HepG2 (cell line): ENCODE results near the gene MBLAC1. TPM values are rescaled to one million over a fixed set of nuclear protein-coding genes. Genes with fewer than 3 reads are reported as not detected.

Experiments used
- ELF1 ChIP-seq: sonication (generic); formaldehyde crosslinking; IDR thresholded peaks from 2 replicates; pipeline ENCODE4 v1.4.0; 2020; ENCODE audit warnings: missing genetic modification reagents
- GABPA ChIP-seq, 2 experiments: IDR thresholded peaks; 2 replicates each; pipeline ENCODE4 v1.6.1; 2011 to 2016; ENCODE audit warnings: low read depth in 2 of 2, low read length in 1 of 2, missing biosample characterization in 1 of 2, missing genetic modification characterization in 1 of 2
- HDAC2 ChIP-seq: sonication (generic); formaldehyde crosslinking; IDR thresholded peaks from 2 replicates; pipeline ENCODE4 v1.4.0; 2020; ENCODE audit warnings: missing genetic modification reagents
- HDAC6 ChIP-seq: fragments of 200-600 bp; sonication (generic); IDR thresholded peaks from 2 replicates; pipeline ENCODE4 v1.7.0; 2017; ENCODE audit warnings: mild to moderate bottlenecking, antibody characterized with exemption, low read length, low read depth
- HOXA9 ChIP-seq: sonication (generic); formaldehyde crosslinking; IDR thresholded peaks from 2 replicates; pipeline ENCODE4 v1.8.1; 2022; ENCODE audit warnings: missing genetic modification reagents, mild to moderate bottlenecking, moderate library complexity, borderline replicate concordance
- IRX3 ChIP-seq: sonication (generic); formaldehyde crosslinking; IDR thresholded peaks from 2 replicates; pipeline ENCODE4 v1.8.1; 2023; ENCODE audit warnings: mild to moderate bottlenecking, low read depth, missing genetic modification reagents, borderline replicate concordance
- NCOA1 ChIP-seq: sonication (generic); formaldehyde crosslinking; IDR thresholded peaks from 2 replicates; pipeline ENCODE4 v1.9.0; 2021; ENCODE audit warnings: missing genetic modification reagents
- PPARG ChIP-seq: conservative IDR thresholded peaks from 2 replicates; pipeline ENCODE4 v1.6.1; 2016; ENCODE audit warnings: missing biosample characterization, missing genetic modification reagents
- SMAD1 ChIP-seq: sonication (generic); formaldehyde crosslinking; IDR thresholded peaks from 2 replicates; pipeline ENCODE4 v1.4.0; 2020; ENCODE audit warnings: missing genetic modification reagents, low read depth, mild to moderate bottlenecking, borderline replicate concordance
- SP140L ChIP-seq: sonication (generic); formaldehyde crosslinking; IDR thresholded peaks from 2 replicates; pipeline ENCODE4 v1.4.0; 2020; ENCODE audit warnings: missing genetic modification reagents, borderline replicate concordance
- TEAD3 ChIP-seq: optimal IDR thresholded peaks from 2 replicates; pipeline ENCODE3; 2016; ENCODE audit warnings: borderline replicate concordance
- ZNF143 ChIP-seq: sonication (generic); formaldehyde crosslinking; IDR thresholded peaks from 2 replicates; pipeline ENCODE4 v1.4.0; 2020; ENCODE audit warnings: missing genetic modification reagents
- ZNF17 ChIP-seq: sonication (generic); formaldehyde crosslinking; IDR thresholded peaks from 2 replicates; pipeline ENCODE4 v1.5.0; 2020; ENCODE audit warnings: mild to moderate bottlenecking, missing genetic modification reagents
- ZNF264 ChIP-seq: sonication (generic); formaldehyde crosslinking; IDR thresholded peaks from 2 replicates; pipeline ENCODE4 v1.4.0; 2020; ENCODE audit warnings: missing genetic modification reagents
- ZNF317 ChIP-seq: sonication (generic); formaldehyde crosslinking; IDR thresholded peaks from 2 replicates; pipeline ENCODE4 v1.5.0; 2020; ENCODE audit warnings: mild to moderate bottlenecking, missing genetic modification reagents
- ZNF430 ChIP-seq: sonication (generic); formaldehyde crosslinking; IDR thresholded peaks from 2 replicates; pipeline ENCODE4 v1.9.0; 2021; ENCODE audit warnings: mild to moderate bottlenecking, missing genetic modification reagents
- ZNF552 ChIP-seq: sonication (generic); formaldehyde crosslinking; IDR thresholded peaks from 2 replicates; pipeline ENCODE4 v1.9.0; 2022; ENCODE audit warnings: missing genetic modification reagents, mild to moderate bottlenecking, borderline replicate concordance
- ZNF572 ChIP-seq: sonication (generic); formaldehyde crosslinking; IDR thresholded peaks from 2 replicates; pipeline ENCODE4 v1.5.1; 2020; ENCODE audit warnings: mild to moderate bottlenecking, missing genetic modification reagents
- ZNF598 ChIP-seq: sonication (generic); formaldehyde crosslinking; IDR thresholded peaks from 2 replicates; pipeline ENCODE4 v1.5.1; 2020; ENCODE audit warnings: mild to moderate bottlenecking, missing genetic modification reagents, borderline replicate concordance
- ZNF616 ChIP-seq: sonication (generic); formaldehyde crosslinking; IDR thresholded peaks from 2 replicates; pipeline ENCODE4 v1.5.0; 2020; ENCODE audit warnings: low read depth, mild to moderate bottlenecking, missing genetic modification reagents
- ZNF878 ChIP-seq: sonication (generic); formaldehyde crosslinking; IDR thresholded peaks from 2 replicates; pipeline ENCODE4 v1.8.1; 2023; ENCODE audit warnings: mild to moderate bottlenecking, missing genetic modification reagents, moderate library complexity
- ZSCAN30 ChIP-seq: sonication (generic); formaldehyde crosslinking; IDR thresholded peaks from 2 replicates; pipeline ENCODE4 v1.5.0; 2020; ENCODE audit warnings: mild to moderate bottlenecking, missing genetic modification reagents
- polyA plus RNA-seq, 8 experiments: library from polyadenylated mRNA; depleted of rRNA in 3 of 8; stranded (reverse) in 7 of 8; unstranded in 1 of 8; fragments of >200 nt; fragmentation: Illumina TruSeq in 4 of 8; extraction: Trizol in 4 of 8; gene quantifications; 2 replicates each; pipeline versions ENCODE4 v1.2.1 to v1.2.3, GENCODE V29; 2011 to 2016; ENCODE audit warnings: low read depth in 4 of 8, missing spikeins in 1 of 8, mixed read lengths in 1 of 8; ENCODE audit not compliant: insufficient read depth in 1 of 8
- total RNA-seq, 5 experiments: library from RNA; depleted of rRNA; stranded (reverse); fragments of >200 nt; fragmentation: Illumina TruSeq; extraction: Trizol; gene quantifications; 2 replicates each; pipeline ENCODE4 v1.2.3, GENCODE V29; 2016; ENCODE audit warnings: low read depth in 1 of 5
- TF ChIP-seq, protein P1 (sequence below): IDR thresholded peaks from 2 replicates; pipeline ENCODE4 v1.6.1; 2016; ENCODE audit warnings: low read depth
- TF ChIP-seq, protein P2 (sequence below): sonication (generic); formaldehyde crosslinking; IDR thresholded peaks from 2 replicates; pipeline ENCODE4 v1.5.1; 2020; ENCODE audit warnings: mild to moderate bottlenecking, missing genetic modification reagents, moderate library complexity
- TF ChIP-seq, protein P3 (sequence below): sonication (generic); formaldehyde crosslinking; conservative IDR thresholded peaks from 2 replicates; pipeline ENCODE4 v1.4.0; 2020; ENCODE audit warnings: missing genetic modification reagents

Gene MBLAC1
- total and polyA plus RNA-seq, 2 of the 13 experiments (the other 11 are each of a cell fraction or from before 2014, with no cell fraction given): 0.79 to 2.1 TPM

DNA sequence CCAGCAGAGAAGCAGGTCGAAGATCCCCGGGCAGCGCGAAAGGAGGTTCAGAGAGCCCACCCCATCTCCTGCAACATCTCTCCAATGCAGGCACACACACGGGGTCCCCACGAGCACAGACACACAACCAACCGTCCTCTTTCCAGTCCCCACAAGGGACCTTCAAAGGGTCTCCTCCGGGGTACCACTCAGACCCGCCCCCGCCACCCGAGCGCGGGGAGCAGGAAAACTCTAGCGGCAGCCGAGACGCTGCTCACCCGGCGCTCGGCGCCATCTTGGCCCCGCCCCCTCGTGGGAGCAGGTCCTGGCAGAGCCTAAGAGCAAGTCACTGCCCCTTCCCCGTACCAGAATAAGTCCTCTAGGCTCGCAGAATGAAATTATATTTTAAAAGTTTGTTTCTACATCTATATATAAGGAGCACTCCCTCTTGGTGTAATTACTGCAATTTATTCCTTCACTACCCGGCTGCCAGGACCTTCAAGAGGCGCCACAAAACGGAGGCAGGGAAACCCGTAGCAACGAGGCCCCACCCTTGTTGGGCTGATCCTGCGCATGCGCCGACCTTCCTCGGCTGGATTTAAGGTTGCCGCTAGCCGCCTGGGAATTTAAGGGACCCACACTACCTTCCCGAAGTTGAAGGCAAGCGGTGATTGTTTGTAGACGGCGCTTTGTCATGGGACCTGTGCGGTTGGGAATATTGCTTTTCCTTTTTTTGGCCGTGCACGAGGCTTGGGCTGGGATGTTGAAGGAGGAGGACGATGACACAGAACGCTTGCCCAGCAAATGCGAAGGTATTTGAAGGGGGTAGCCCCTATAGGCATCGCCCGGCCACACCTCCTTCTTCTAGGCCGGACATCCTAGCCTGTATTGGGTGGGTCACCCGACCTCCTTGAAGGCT, 7.4 kb upstream of the MBLAC1 start, which contains the start of the genes CNPY4 and TAF6 (continued):
- TF ChIP-seq NCOA1 (CRISPR knock-in tag) (no peak), TEAD3 (CRISPR knock-in tag) (peak; percentile 51), ZNF17 (no peak), SMAD1 (no peak), ZNF598 (CRISPR knock-in tag) (no peak), PPARG (CRISPR knock-in tag) (no peak), HDAC6 (no peak), ZNF264 (peak; percentile 53; the same call in 1 of the 2 replicates), IRX3 (CRISPR knock-in tag) (no peak), ZNF878 (CRISPR knock-in tag) (0 out of 2 replicates have a peak, but pooled peaks have one; percentile 59), ZNF616 (CRISPR knock-in tag) (peak; percentile 69; the same call in 1 of the 2 replicates), SP140L (CRISPR knock-in tag) (no peak), ZSCAN30 (CRISPR knock-in tag) (peak; percentile 44; the same call in 1 of the 2 replicates), HOXA9 (CRISPR knock-in tag) (no peak), HDAC2 (peak; percentile 21), ZNF572 (CRISPR knock-in tag) (no peak; the same call in 1 of the 2 replicates), ZNF143 (CRISPR knock-in tag) (no peak), ZNF317 (CRISPR knock-in tag) (no peak), ZNF430 (peak; percentile 52; the same call in 1 of the 2 replicates), ELF1 (CRISPR knock-in tag) (no peak), GABPA (IDR thresholded peaks at IDR 0.05; ENCODE audit: low read depth, low read length) (no peak), GABPA (CRISPR knock-in tag; IDR thresholded peaks at IDR 0.05; ENCODE audit: low read depth) (no peak), ZNF552 (CRISPR knock-in tag) (no peak)
- TF ChIP-seq, protein P1, sequence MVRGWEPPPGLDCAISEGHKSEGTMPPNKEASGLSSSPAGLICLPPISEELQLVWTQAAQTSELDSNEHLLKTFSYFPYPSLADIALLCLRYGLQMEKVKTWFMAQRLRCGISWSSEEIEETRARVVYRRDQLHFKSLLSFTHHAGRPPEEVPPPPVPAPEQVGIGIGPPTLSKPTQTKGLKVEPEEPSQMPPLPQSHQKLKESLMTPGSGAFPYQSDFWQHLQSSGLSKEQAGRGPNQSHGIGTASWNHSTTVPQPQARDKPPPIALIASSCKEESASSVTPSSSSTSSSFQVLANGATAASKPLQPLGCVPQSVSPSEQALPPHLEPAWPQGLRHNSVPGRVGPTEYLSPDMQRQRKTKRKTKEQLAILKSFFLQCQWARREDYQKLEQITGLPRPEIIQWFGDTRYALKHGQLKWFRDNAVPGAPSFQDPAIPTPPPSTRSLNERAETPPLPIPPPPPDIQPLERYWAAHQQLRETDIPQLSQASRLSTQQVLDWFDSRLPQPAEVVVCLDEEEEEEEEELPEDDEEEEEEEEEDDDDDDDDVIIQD: no peak
- TF ChIP-seq, protein P2, sequence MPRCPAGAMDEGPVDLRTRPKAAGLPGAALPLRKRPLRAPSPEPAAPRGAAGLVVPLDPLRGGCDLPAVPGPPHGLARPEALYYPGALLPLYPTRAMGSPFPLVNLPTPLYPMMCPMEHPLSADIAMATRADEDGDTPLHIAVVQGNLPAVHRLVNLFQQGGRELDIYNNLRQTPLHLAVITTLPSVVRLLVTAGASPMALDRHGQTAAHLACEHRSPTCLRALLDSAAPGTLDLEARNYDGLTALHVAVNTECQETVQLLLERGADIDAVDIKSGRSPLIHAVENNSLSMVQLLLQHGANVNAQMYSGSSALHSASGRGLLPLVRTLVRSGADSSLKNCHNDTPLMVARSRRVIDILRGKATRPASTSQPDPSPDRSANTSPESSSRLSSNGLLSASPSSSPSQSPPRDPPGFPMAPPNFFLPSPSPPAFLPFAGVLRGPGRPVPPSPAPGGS: peak; percentile 57; the same call in 1 of the 2 replicates
- TF ChIP-seq, protein P3, sequence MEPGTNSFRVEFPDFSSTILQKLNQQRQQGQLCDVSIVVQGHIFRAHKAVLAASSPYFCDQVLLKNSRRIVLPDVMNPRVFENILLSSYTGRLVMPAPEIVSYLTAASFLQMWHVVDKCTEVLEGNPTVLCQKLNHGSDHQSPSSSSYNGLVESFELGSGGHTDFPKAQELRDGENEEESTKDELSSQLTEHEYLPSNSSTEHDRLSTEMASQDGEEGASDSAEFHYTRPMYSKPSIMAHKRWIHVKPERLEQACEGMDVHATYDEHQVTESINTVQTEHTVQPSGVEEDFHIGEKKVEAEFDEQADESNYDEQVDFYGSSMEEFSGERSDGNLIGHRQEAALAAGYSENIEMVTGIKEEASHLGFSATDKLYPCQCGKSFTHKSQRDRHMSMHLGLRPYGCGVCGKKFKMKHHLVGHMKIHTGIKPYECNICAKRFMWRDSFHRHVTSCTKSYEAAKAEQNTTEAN (CRISPR knock-in tag): peak; percentile 83
